OCI-LY7 (cell line): ENCODE data around the gene MIDN.
"Not testable (repeated sequence)": the region's sequence is repeated elsewhere in the genome, so short reads cannot be mapped to it uniquely, and the experiment has no call there.

Source experiments
- EZH2phosphoT487 ChIP-seq: fragments of 200-600 bp; sonication (generic); IDR thresholded peaks from 2 replicates; pipeline ENCODE4 v1.6.1; 2018; ENCODE audit warnings: low read depth, borderline replicate concordance, mild to moderate bottlenecking, mixed run types, antibody characterized with exemption, low read length, moderate library complexity, mixed read lengths
- TF ChIP-seq, protein P1 (sequence below): fragments of 200-600 bp; sonication (generic); conservative IDR thresholded peaks from 2 replicates; pipeline ENCODE4 v1.5.1; 2014; ENCODE audit warnings: mild to moderate bottlenecking, antibody characterized with exemption, low read length, moderate library complexity, mixed read lengths

DNA sequence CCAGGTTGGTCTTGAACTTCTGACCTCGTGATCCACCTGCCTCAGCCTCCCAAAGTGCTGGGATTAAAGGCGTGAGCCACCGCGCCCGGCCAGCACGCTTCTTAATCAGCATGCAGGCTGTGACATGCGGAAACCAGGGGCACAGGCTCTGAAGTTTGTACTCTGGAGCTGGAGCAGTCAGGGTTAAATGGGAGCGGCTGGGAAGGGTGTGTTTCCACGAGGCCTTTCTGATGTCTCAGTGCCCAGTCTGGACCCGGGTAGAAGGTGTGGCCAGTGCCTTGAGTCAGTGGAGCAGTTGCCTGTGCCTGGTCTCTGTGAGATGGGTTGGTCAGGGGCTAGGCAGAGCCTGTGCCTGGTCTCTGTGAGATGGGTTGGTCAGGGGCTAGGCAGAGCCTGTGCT, 39.6 kb upstream of the MIDN start:
- TF ChIP-seq, protein P1, sequence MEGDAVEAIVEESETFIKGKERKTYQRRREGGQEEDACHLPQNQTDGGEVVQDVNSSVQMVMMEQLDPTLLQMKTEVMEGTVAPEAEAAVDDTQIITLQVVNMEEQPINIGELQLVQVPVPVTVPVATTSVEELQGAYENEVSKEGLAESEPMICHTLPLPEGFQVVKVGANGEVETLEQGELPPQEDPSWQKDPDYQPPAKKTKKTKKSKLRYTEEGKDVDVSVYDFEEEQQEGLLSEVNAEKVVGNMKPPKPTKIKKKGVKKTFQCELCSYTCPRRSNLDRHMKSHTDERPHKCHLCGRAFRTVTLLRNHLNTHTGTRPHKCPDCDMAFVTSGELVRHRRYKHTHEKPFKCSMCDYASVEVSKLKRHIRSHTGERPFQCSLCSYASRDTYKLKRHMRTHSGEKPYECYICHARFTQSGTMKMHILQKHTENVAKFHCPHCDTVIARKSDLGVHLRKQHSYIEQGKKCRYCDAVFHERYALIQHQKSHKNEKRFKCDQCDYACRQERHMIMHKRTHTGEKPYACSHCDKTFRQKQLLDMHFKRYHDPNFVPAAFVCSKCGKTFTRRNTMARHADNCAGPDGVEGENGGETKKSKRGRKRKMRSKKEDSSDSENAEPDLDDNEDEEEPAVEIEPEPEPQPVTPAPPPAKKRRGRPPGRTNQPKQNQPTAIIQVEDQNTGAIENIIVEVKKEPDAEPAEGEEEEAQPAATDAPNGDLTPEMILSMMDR: not testable (repeated sequence)
- TF ChIP-seq EZH2phosphoT487: not testable (repeated sequence)
